WTC11 (cell line): Measurements from ENCODE around the gene DOC2A. TPM values are rescaled to one million over a fixed set of nuclear protein-coding genes. Genes with fewer than 3 reads are reported as not detected.

ENCODE experiments used
- ATAC-seq: fragments of 200-7000 bp; cut with Tn5 transposase; 2 replicates; pipeline ENCODE4 v1.10.0; 2021; ENCODE audit warnings: mild to moderate bottlenecking, moderate library complexity
- CTCF ChIA-PET: fragments of 300-600 bp; sonication (Branson Sonifier 250); formaldehyde crosslinking; loops from one replicate; lab custom pipeline; 2021; ENCODE audit warnings: antibody characterized with exemption; lab: Charles Lee
- POLR2A ChIA-PET: fragments of 350-600 bp; sonication (Branson Sonifier 250); formaldehyde crosslinking; loops from one replicate; lab custom pipeline; 2021; ENCODE audit warnings: antibody characterized with exemption; lab: Charles Lee
- DNase-seq: peaks from one replicate; pipeline ENCODE4 v3.0.0; 2021; ENCODE audit warnings: low spot score
- H3K27ac Mint-ChIP-seq: 2 replicates; pipeline ENCODE4 v1.8.0; 2021; ENCODE audit warnings: mixed read lengths
- H3K27me3 Mint-ChIP-seq: 2 replicates; pipeline ENCODE4 v1.8.0; 2021; ENCODE audit warnings: low read depth, mild to moderate bottlenecking, moderate library complexity, mixed read lengths
- H3K36me3 Mint-ChIP-seq: 2 replicates; pipeline ENCODE4 v1.8.0; 2021; ENCODE audit warnings: mixed read lengths
- H3K4me1 Mint-ChIP-seq: 2 replicates; pipeline ENCODE4 v1.8.0; 2022; ENCODE audit warnings: mixed read lengths
- H3K4me3 Mint-ChIP-seq: 2 replicates; pipeline ENCODE4 v1.8.0; 2021; ENCODE audit warnings: mild to moderate bottlenecking, moderate library complexity, mixed read lengths
- H3K9me3 Mint-ChIP-seq: 2 replicates; pipeline ENCODE4 v1.8.0; 2021; ENCODE audit warnings: mixed read lengths
- CREB1 ChIP-seq: sonication (generic); formaldehyde crosslinking; IDR thresholded peaks from 2 replicates; pipeline ENCODE4 v1.8.0; 2023; ENCODE audit warnings: mild to moderate bottlenecking, missing genetic modification reagents
- EMX1 ChIP-seq: fragments of 250-450 bp; sonication (Bioruptor Pico); IDR thresholded peaks from 2 replicates; pipeline ENCODE4 v1.8.0; 2021; ENCODE audit warnings: mild to moderate bottlenecking
- FOXP1 ChIP-seq: sonication (generic); formaldehyde crosslinking; IDR thresholded peaks from 2 replicates; pipeline ENCODE4 v1.8.0; 2022; ENCODE audit warnings: missing genetic modification reagents, mild to moderate bottlenecking, moderate library complexity, borderline replicate concordance
- GRHL2 ChIP-seq: fragments of 250-450 bp; sonication (Bioruptor Pico); IDR thresholded peaks from 2 replicates; pipeline ENCODE4 v1.8.0; 2022; ENCODE audit warnings: mild to moderate bottlenecking, moderate library complexity; ENCODE audit not compliant: insufficient replicate concordance, severe bottlenecking
- JUN ChIP-seq: sonication (generic); formaldehyde crosslinking; IDR thresholded peaks from 2 replicates; pipeline ENCODE4 v1.8.0; 2023; ENCODE audit warnings: mild to moderate bottlenecking, missing genetic modification reagents
- KAT7 ChIP-seq: sonication (generic); formaldehyde crosslinking; IDR thresholded peaks from 2 replicates; pipeline ENCODE4 v1.8.1; 2023; ENCODE audit warnings: missing genetic modification reagents, mild to moderate bottlenecking, borderline replicate concordance
- RELA ChIP-seq: sonication (generic); formaldehyde crosslinking; IDR thresholded peaks from 2 replicates; pipeline ENCODE4 v1.8.1; 2022; ENCODE audit warnings: missing genetic modification reagents, mild to moderate bottlenecking, borderline replicate concordance
- SMAD4 ChIP-seq: sonication (generic); formaldehyde crosslinking; IDR thresholded peaks from 2 replicates; pipeline ENCODE4 v1.8.0; 2022; ENCODE audit warnings: mild to moderate bottlenecking, missing genetic modification reagents
- TEAD1 ChIP-seq: sonication (generic); formaldehyde crosslinking; IDR thresholded peaks from 2 replicates; pipeline ENCODE4 v1.8.0; 2022; ENCODE audit warnings: mild to moderate bottlenecking, missing genetic modification reagents
- TEAD4 ChIP-seq: sonication (generic); formaldehyde crosslinking; IDR thresholded peaks from 2 replicates; pipeline ENCODE4 v1.8.0; 2022; ENCODE audit warnings: mild to moderate bottlenecking, missing genetic modification reagents
- ZNF317 ChIP-seq: sonication (generic); formaldehyde crosslinking; IDR thresholded peaks from 2 replicates; pipeline ENCODE4 v1.8.1; 2023; ENCODE audit warnings: low read depth, mild to moderate bottlenecking, moderate library complexity, missing genetic modification reagents, borderline replicate concordance
- total RNA-seq: library from RNA; stranded (reverse); gene quantifications from 3 replicates; pipeline ENCODE4 v1.2.3, GENCODE V29; 2021
- TF ChIP-seq, protein P1 (sequence below): sonication (generic); formaldehyde crosslinking; IDR thresholded peaks from 2 replicates; pipeline ENCODE4 v1.8.1; 2022; ENCODE audit warnings: low read depth, missing genetic modification reagents, borderline replicate concordance
- TF ChIP-seq, protein P2 (sequence below): fragments of 250-450 bp; sonication (Bioruptor Pico); IDR thresholded peaks from 2 replicates; pipeline ENCODE4 v1.9.0; 2021; ENCODE audit warnings: mild to moderate bottlenecking
- TF ChIP-seq, protein P3 (sequence below): sonication (generic); formaldehyde crosslinking; IDR thresholded peaks from 2 replicates; pipeline ENCODE4 v1.8.0; 2023; ENCODE audit warnings: missing genetic modification reagents
- TF ChIP-seq, protein P4 (sequence below): fragments of 250-450 bp; sonication (Bioruptor Pico); IDR thresholded peaks from 2 replicates; pipeline ENCODE4 v1.9.0; 2021; ENCODE audit warnings: mild to moderate bottlenecking
- TF ChIP-seq, protein P5 (sequence below): sonication (generic); formaldehyde crosslinking; IDR thresholded peaks from 2 replicates; pipeline ENCODE4 v1.8.1; 2022; ENCODE audit warnings: missing genetic modification reagents, borderline replicate concordance
- TF ChIP-seq, protein P6 (sequence below): fragments of 250-450 bp; sonication (Bioruptor Pico); IDR thresholded peaks from 2 replicates; pipeline ENCODE4 v1.9.0; 2021; ENCODE audit warnings: moderate library complexity, mild to moderate bottlenecking, inconsistent platforms, borderline replicate concordance
- TF ChIP-seq, protein P7 (sequence below): fragments of 250-450 bp; sonication (Bioruptor Pico); IDR thresholded peaks from 2 replicates; pipeline ENCODE4 v1.9.0; 2021; ENCODE audit warnings: mild to moderate bottlenecking, borderline replicate concordance

Gene DOC2A
- total RNA-seq, 1 experiment from 2014 or later, result 10.8 TPM

DNA sequence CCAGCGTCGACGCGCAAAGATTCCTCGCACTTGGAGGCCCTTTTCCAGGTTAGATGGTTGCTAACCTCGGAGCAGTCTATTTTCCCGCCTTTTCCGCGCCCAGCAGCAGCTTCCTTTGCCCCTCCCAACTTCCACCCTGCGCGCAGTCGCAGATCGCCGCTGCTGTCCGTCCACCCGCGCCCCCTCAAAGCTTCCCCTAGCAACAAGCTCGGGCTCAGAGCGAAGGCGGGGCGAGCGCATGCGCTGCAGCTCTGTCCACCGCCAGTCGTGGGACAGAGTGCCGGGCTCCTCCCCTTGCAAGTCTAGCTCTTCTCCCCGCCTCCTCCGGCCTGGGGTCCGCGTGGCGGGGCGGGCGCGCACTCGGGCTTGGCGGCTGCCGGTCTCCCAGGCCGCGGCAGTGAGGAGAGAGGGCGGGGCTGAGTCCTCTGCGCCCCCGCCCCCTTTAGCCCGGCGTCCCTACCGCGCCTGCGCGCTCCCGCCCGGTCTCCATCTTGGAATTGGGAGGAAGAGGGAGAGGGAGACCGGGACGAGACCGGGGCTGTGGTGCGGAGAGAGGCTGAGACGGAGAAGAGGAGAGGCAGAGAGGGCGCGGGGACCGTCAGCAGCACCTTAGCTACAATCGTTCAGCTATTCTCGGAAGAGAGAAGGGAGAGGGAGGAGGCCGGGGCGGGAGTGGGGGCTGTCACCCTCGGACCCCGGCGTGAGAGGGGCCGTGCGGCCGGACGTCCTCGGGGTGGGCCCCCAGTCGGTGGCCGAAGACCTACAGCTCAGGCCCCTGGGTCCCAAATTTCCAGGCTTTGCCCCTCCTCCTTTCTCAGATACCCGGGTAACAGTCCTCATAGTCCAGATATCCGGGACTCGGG, 37.2 kb downstream of the DOC2A start, which contains the start of gene TAOK2 (continued):
- TF ChIP-seq, protein P1, sequence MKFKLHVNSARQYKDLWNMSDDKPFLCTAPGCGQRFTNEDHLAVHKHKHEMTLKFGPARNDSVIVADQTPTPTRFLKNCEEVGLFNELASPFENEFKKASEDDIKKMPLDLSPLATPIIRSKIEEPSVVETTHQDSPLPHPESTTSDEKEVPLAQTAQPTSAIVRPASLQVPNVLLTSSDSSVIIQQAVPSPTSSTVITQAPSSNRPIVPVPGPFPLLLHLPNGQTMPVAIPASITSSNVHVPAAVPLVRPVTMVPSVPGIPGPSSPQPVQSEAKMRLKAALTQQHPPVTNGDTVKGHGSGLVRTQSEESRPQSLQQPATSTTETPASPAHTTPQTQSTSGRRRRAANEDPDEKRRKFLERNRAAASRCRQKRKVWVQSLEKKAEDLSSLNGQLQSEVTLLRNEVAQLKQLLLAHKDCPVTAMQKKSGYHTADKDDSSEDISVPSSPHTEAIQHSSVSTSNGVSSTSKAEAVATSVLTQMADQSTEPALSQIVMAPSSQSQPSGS (CRISPR knock-in tag), result peak; percentile 54; the same call in 1 of the 2 replicates
- peak; percentile 88; the same call in 1 of the 2 replicates for TF ChIP-seq CREB1
- peak; percentile 89 for TF ChIP-seq FOXP1
- no peak for TF ChIP-seq TEAD4 (CRISPR knock-in tag)
- TF ChIP-seq TEAD1 (CRISPR knock-in tag), result peak; percentile 89
- 0 out of 2 replicates have a peak, but pooled peaks have one; percentile 28 for TF ChIP-seq RELA (CRISPR knock-in tag)

DNA sequence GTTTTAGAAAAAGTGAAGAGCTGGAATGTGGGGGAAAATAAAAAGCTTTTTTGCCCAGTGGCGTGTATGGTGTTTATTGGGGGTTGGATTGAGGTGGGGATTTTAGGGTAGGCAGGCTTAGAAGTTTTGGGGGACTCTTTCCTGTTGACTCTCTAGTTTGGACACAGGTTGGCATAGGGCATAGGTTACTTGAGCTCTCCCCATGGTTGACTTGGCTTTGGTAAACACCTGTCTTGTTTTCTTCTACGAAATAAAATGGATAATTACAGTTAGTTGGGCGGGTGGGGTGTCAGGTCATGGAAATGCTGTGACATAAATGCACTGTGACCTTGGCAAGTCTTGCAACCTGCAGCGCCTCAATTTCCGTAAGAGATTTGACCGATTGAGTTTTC, 37.8 kb downstream of the DOC2A start:
- CTCF ChIA-PET, result interaction anchor here (0.6 to 5.5 kb wide), 25 partner anchors 11 to 272 kb away, joined by 3 to 36 read pairs (median 5); partner anchors contain the start of genes ASPHD1, PAGR1, SEZ6L2 and TBX6
- ATAC-seq, result no peak
- Mint-ChIP-seq H3K36me3 (peaks cover 41% of the 10 kb centered on the region), H3K27ac (0 out of 2 replicates have a peak overlapping the region, but pooled peaks have one; percentile 41), H3K27me3 (peaks cover 21% of the 10 kb centered on the region), H3K4me3 (peak overlapping the region; percentile 92; the same call in 1 of the 2 replicates), H3K4me1 (peaks cover 27% of the 10 kb centered on the region), H3K9me3 (peaks cover 17% of the 10 kb centered on the region)
- POLR2A ChIA-PET, result interaction anchor here (0.6 to 3.2 kb wide), 11 partner anchors 11 to 256 kb away, joined by 3 to 17 read pairs (median 3); partner anchors contain the start of genes ASPHD1, HIRIP3, KCTD13 and SEZ6L2
- TF ChIP-seq, protein P2, sequence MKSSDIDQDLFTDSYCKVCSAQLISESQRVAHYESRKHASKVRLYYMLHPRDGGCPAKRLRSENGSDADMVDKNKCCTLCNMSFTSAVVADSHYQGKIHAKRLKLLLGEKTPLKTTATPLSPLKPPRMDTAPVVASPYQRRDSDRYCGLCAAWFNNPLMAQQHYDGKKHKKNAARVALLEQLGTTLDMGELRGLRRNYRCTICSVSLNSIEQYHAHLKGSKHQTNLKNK, result no peak
- TF ChIP-seq, protein P3, sequence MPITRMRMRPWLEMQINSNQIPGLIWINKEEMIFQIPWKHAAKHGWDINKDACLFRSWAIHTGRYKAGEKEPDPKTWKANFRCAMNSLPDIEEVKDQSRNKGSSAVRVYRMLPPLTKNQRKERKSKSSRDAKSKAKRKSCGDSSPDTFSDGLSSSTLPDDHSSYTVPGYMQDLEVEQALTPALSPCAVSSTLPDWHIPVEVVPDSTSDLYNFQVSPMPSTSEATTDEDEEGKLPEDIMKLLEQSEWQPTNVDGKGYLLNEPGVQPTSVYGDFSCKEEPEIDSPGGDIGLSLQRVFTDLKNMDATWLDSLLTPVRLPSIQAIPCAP, result no peak
- TF ChIP-seq EMX1 (CRISPR knock-in tag) (no peak), GRHL2 (CRISPR knock-in tag) (no peak), SMAD4 (CRISPR knock-in tag) (no peak), JUN (CRISPR knock-in tag) (no peak)
- TF ChIP-seq, protein P4, sequence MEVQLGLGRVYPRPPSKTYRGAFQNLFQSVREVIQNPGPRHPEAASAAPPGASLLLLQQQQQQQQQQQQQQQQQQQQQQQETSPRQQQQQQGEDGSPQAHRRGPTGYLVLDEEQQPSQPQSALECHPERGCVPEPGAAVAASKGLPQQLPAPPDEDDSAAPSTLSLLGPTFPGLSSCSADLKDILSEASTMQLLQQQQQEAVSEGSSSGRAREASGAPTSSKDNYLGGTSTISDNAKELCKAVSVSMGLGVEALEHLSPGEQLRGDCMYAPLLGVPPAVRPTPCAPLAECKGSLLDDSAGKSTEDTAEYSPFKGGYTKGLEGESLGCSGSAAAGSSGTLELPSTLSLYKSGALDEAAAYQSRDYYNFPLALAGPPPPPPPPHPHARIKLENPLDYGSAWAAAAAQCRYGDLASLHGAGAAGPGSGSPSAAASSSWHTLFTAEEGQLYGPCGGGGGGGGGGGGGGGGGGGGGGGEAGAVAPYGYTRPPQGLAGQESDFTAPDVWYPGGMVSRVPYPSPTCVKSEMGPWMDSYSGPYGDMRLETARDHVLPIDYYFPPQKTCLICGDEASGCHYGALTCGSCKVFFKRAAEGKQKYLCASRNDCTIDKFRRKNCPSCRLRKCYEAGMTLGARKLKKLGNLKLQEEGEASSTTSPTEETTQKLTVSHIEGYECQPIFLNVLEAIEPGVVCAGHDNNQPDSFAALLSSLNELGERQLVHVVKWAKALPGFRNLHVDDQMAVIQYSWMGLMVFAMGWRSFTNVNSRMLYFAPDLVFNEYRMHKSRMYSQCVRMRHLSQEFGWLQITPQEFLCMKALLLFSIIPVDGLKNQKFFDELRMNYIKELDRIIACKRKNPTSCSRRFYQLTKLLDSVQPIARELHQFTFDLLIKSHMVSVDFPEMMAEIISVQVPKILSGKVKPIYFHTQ (CRISPR knock-in tag), result no peak
- no peak for DNase-seq

DNA sequence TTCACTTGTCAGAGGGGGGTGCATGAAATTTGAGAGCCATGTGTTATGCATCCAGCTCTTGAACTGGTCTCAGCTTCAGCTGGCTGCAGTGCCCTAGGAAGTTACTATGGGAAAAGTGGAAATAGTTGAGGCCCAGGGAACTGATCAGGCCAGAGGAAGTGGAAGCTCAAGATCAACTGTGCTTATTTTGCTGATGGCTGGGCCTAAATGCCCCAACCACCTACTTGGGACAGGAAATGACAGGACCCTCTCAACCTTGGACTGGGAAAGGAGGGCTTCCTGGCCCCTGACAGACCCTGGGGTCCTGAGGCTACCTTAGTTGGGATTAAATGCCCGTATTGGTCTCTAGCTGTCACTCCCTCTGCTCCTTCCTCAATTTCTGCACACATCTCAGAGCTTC, 38.3 kb downstream of the DOC2A start:
- peaks cover 17% of the 10 kb centered on the region for H3K9me3 Mint-ChIP-seq
- CTCF ChIA-PET, result interaction anchor here (1.2 to 5.5 kb wide), 5 partner anchors 10 to 165 kb away, joined by 3 to 36 read pairs (median 12); partner anchors contain the start of genes ASPHD1, SEZ6L2, TLCD3B and TMEM219
- H3K36me3 Mint-ChIP-seq, result peaks cover 42% of the 10 kb centered on the region
- H3K27me3 Mint-ChIP-seq, result peaks cover 21% of the 10 kb centered on the region
- H3K4me3 Mint-ChIP-seq, result no peak overlapping the region
- peaks cover 27% of the 10 kb centered on the region for H3K4me1 Mint-ChIP-seq
- DNase-seq (no peak), ATAC-seq (no peak)
- no peak overlapping the region for H3K27ac Mint-ChIP-seq
- POLR2A ChIA-PET, result interaction anchor here (1.3 kb wide), 1 partner anchor 11 kb away, joined by 17 read pairs; the partner anchor contains the start of gene TMEM219
- TF ChIP-seq, protein P5, sequence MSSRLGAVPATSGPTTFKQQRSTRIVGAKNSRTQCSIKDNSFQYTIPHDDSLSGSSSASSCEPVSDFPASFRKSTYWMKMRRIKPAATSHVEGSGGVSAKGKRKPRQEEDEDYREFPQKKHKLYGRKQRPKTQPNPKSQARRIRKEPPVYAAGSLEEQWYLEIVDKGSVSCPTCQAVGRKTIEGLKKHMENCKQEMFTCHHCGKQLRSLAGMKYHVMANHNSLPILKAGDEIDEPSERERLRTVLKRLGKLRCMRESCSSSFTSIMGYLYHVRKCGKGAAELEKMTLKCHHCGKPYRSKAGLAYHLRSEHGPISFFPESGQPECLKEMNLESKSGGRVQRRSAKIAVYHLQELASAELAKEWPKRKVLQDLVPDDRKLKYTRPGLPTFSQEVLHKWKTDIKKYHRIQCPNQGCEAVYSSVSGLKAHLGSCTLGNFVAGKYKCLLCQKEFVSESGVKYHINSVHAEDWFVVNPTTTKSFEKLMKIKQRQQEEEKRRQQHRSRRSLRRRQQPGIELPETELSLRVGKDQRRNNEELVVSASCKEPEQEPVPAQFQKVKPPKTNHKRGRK (CRISPR knock-in tag), result no peak
- no peak for TF ChIP-seq KAT7 (CRISPR knock-in tag)
- TF ChIP-seq, protein P6, sequence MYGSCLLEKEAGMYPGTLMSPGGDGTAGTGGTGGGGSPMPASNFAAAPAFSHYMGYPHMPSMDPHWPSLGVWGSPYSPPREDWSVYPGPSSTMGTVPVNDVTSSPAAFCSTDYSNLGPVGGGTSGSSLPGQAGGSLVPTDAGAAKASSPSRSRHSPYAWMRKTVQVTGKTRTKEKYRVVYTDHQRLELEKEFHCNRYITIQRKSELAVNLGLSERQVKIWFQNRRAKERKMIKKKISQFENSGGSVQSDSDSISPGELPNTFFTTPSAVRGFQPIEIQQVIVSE (CRISPR knock-in tag), result no peak
- TF ChIP-seq GRHL2 (CRISPR knock-in tag), result no peak
- TF ChIP-seq, protein P7, sequence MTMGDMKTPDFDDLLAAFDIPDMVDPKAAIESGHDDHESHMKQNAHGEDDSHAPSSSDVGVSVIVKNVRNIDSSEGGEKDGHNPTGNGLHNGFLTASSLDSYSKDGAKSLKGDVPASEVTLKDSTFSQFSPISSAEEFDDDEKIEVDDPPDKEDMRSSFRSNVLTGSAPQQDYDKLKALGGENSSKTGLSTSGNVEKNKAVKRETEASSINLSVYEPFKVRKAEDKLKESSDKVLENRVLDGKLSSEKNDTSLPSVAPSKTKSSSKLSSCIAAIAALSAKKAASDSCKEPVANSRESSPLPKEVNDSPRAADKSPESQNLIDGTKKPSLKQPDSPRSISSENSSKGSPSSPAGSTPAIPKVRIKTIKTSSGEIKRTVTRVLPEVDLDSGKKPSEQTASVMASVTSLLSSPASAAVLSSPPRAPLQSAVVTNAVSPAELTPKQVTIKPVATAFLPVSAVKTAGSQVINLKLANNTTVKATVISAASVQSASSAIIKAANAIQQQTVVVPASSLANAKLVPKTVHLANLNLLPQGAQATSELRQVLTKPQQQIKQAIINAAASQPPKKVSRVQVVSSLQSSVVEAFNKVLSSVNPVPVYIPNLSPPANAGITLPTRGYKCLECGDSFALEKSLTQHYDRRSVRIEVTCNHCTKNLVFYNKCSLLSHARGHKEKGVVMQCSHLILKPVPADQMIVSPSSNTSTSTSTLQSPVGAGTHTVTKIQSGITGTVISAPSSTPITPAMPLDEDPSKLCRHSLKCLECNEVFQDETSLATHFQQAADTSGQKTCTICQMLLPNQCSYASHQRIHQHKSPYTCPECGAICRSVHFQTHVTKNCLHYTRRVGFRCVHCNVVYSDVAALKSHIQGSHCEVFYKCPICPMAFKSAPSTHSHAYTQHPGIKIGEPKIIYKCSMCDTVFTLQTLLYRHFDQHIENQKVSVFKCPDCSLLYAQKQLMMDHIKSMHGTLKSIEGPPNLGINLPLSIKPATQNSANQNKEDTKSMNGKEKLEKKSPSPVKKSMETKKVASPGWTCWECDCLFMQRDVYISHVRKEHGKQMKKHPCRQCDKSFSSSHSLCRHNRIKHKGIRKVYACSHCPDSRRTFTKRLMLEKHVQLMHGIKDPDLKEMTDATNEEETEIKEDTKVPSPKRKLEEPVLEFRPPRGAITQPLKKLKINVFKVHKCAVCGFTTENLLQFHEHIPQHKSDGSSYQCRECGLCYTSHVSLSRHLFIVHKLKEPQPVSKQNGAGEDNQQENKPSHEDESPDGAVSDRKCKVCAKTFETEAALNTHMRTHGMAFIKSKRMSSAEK (CRISPR knock-in tag), result no peak
- no peak for TF ChIP-seq ZNF317 (CRISPR knock-in tag)
